Measurements from ENCODE around the gene PALLD. TPM values are rescaled to one million over a fixed set of nuclear protein-coding genes. Genes with fewer than 3 reads are reported as not detected.

The PALLD gene
- total RNA-seq, 4 donors from 2014 or later = 71.8 to 106 (median 83.3) TPM

GRCh38 chr4:168498251-168498650 lies 1.4 kb downstream of the PALLD start:
- Histone ChIP-seq H3K4me3 (no peak overlapping the region), H3K4me1 (no peaks in the 10 kb centered on the region), H3K27me3 (no peaks in the 10 kb centered on the region), H3K9me3 (no peaks in the 10 kb centered on the region), H3K36me3 (no peaks in the 10 kb centered on the region), H3K27ac (no peak overlapping the region)
- DNase-seq (ENCODE audit: low spot score in 2 of 2) = no peak
- TF ChIP-seq POLR2A (IDR thresholded peaks at IDR 0.05) (no peak), POLR2AphosphoS5 (IDR thresholded peaks at IDR 0.05) (no peak), EP300 (IDR thresholded peaks at IDR 0.05) (no peak)
- TF ChIP-seq, protein P1, sequence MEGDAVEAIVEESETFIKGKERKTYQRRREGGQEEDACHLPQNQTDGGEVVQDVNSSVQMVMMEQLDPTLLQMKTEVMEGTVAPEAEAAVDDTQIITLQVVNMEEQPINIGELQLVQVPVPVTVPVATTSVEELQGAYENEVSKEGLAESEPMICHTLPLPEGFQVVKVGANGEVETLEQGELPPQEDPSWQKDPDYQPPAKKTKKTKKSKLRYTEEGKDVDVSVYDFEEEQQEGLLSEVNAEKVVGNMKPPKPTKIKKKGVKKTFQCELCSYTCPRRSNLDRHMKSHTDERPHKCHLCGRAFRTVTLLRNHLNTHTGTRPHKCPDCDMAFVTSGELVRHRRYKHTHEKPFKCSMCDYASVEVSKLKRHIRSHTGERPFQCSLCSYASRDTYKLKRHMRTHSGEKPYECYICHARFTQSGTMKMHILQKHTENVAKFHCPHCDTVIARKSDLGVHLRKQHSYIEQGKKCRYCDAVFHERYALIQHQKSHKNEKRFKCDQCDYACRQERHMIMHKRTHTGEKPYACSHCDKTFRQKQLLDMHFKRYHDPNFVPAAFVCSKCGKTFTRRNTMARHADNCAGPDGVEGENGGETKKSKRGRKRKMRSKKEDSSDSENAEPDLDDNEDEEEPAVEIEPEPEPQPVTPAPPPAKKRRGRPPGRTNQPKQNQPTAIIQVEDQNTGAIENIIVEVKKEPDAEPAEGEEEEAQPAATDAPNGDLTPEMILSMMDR (IDR thresholded peaks at IDR 0.05) = no peak

DNA sequence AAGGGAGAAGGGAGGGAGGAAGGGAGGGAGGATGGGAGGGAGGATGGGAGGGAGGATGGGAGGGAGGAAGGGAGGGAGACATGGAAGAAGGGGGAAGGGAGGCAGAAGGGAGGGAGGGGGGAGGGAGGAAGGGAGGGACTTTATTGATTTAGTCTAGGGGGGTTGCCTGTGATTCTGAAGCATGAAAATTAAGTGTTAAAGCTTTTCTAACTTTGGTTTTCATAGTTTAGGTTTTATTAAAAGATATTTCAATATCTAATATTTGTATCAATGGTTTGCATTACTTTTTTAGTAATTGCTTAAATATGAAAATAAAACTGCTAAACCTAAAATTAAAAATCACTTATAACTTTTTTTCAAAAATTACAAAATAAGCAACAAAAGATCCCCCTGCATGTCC lies 2.4 kb downstream of the PALLD start:
- H3K9me3 ChIP-seq = no peaks in the 10 kb centered on the region
- H3K27ac ChIP-seq = no peak overlapping the region
- no peaks in the 10 kb centered on the region for H3K4me1 ChIP-seq
- H3K36me3 ChIP-seq = no peaks in the 10 kb centered on the region
- TF ChIP-seq POLR2AphosphoS5 (IDR thresholded peaks at IDR 0.05) (no peak), POLR2A (IDR thresholded peaks at IDR 0.05) (no peak), EP300 (IDR thresholded peaks at IDR 0.05) (no peak)
- TF ChIP-seq, protein P1 (IDR thresholded peaks at IDR 0.05) = no peak
- no peak for DNase-seq (ENCODE audit: low spot score in 2 of 2)
- no peaks in the 10 kb centered on the region for H3K27me3 ChIP-seq
- no peak overlapping the region for H3K4me3 ChIP-seq

GRCh38 chr4:168501407-168501806 lies 4.6 kb downstream of the PALLD start:
- DNase-seq (ENCODE audit: low spot score in 2 of 2) = no peak
- H3K27ac ChIP-seq = no peak overlapping the region
- no peaks in the 10 kb centered on the region for H3K4me1 ChIP-seq
- no peak overlapping the region for H3K4me3 ChIP-seq
- H3K36me3 ChIP-seq = no peaks in the 10 kb centered on the region
- no peaks in the 10 kb centered on the region for H3K9me3 ChIP-seq
- TF ChIP-seq, protein P1 (IDR thresholded peaks at IDR 0.05) = no peak
- TF ChIP-seq POLR2A (IDR thresholded peaks at IDR 0.05) = no peak
- TF ChIP-seq EP300 (IDR thresholded peaks at IDR 0.05) = no peak
- TF ChIP-seq POLR2AphosphoS5 (IDR thresholded peaks at IDR 0.05) = no peak
- H3K27me3 ChIP-seq = no peaks in the 10 kb centered on the region
- 92% methylated on average over 3 of the region's 3 CpGs for WGBS

GRCh38 chr4:168502861-168503260 lies 6.0 kb downstream of the PALLD start:
- no peaks in the 10 kb centered on the region for H3K36me3 ChIP-seq
- H3K4me1 ChIP-seq = no peaks in the 10 kb centered on the region
- H3K27me3 ChIP-seq = no peaks in the 10 kb centered on the region
- H3K9me3 ChIP-seq = no peaks in the 10 kb centered on the region
- no peak for TF ChIP-seq POLR2AphosphoS5 (IDR thresholded peaks at IDR 0.05)
- TF ChIP-seq POLR2A (IDR thresholded peaks at IDR 0.05) = no peak
- TF ChIP-seq, protein P1 (IDR thresholded peaks at IDR 0.05) = no peak
- TF ChIP-seq EP300 (IDR thresholded peaks at IDR 0.05) = no peak
- H3K4me3 ChIP-seq = no peak overlapping the region
- 73% methylated on average over 6 of the region's 6 CpGs for WGBS
- no peak for DNase-seq (ENCODE audit: low spot score in 2 of 2)
- no peak overlapping the region for H3K27ac ChIP-seq

DNA sequence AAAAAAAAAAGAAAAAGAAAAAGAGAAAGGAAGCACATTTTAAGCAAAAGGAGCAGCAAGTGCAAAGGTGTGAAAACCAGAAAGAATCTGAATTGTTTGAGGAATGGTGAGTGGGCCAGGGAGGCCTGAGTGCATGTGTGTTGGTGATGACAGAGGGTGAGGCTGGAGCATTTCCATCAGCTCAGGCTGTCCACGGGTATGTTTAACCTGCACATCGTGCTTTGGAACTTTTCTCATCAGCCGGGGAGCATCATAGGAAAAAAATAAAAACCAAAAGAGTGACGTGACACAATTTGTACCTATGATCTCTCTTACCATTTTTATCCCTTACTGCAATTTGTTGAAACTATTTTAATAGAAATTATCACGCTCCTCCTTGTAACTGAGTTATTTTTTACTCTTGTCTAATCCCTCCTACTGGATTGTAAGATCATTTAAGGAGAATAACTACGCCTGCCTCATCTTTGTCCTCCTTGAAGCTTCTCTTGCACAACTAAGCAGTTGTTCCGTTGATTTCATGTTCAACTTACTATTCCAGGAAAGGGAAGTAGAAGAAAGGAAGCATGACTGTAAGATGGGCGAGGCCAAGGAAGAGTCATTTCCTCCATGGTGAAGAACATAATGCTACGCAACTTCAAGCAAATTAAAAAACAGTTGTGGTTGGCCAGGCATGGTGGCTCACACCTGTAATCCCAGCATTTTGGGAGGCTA lies 7.0 kb downstream of the PALLD start:
- no peaks in the 10 kb centered on the region for H3K9me3 ChIP-seq
- no peak for DNase-seq (ENCODE audit: low spot score in 2 of 2)
- H3K27ac ChIP-seq = no peak overlapping the region
- no peaks in the 10 kb centered on the region for H3K27me3 ChIP-seq
- 87% methylated on average over 9 of the region's 9 CpGs for WGBS
- no peak overlapping the region for H3K4me3 ChIP-seq
- no peaks in the 10 kb centered on the region for H3K4me1 ChIP-seq
- TF ChIP-seq, protein P1 (IDR thresholded peaks at IDR 0.05) = no peak
- no peak for TF ChIP-seq POLR2A (IDR thresholded peaks at IDR 0.05)
- no peak for TF ChIP-seq POLR2AphosphoS5 (IDR thresholded peaks at IDR 0.05)
- no peak for TF ChIP-seq EP300 (IDR thresholded peaks at IDR 0.05)
- no peaks in the 10 kb centered on the region for H3K36me3 ChIP-seq

Measured in suprapubic skin (tissue), 4 donors.